NCI-H2227 (cell line): ENCODE measurements around the gene SLC41A1.
A peak's percentile ranks its signal among the peaks of the same experiment; 100 is the strongest.
"Not testable (repeated sequence)": the region's sequence is repeated elsewhere in the genome, so short reads cannot be mapped to it uniquely, and the experiment has no call there.

ENCODE experiments used
- DNase-seq: peaks from one replicate; lab custom pipeline; 2025; ENCODE audit not compliant: unreplicated experiment; lab: John Stamatoyannopoulos, UW

SLC41A1 gene

GRCh38 chr1:205823260-205823659 lies 10.3 kb upstream of the SLC41A1 start:
- DNase-seq, result not testable (repeated sequence)

GRCh38 chr1:205822397-205822796 lies 9.4 kb upstream of the SLC41A1 start:
- DNase-seq, result no peak

- DNase-seq, result no peak
Observed at GRCh38 chr1:205817988-205818387, 5.0 kb upstream of the SLC41A1 start.

GRCh38 chr1:205817364-205817763 lies 4.4 kb upstream of the SLC41A1 start:
- no peak for DNase-seq

GRCh38 chr1:205813755-205814058 lies 709 bp upstream of the SLC41A1 start:
- DNase-seq, result no peak

- DNase-seq, result peak; percentile 35
Observed at GRCh38 chr1:205812271-205812877, 624 bp downstream of the SLC41A1 start.

GRCh38 chr1:205811660-205812059 lies 1.3 kb downstream of the SLC41A1 start:
- no peak for DNase-seq

- DNase-seq, result no peak
Observed at GRCh38 chr1:205810448-205811157, 2.4 kb downstream of the SLC41A1 start.

- no peak for DNase-seq
Observed at GRCh38 chr1:205809942-205810345, 3.1 kb downstream of the SLC41A1 start.

- DNase-seq, result no peak
Observed at GRCh38 chr1:205809469-205809868, 3.5 kb downstream of the SLC41A1 start.

GRCh38 chr1:205805082-205805711 lies 7.8 kb downstream of the SLC41A1 start:
- DNase-seq, result no peak

- no peak for DNase-seq
Observed at GRCh38 chr1:205804605-205805004, 8.4 kb downstream of the SLC41A1 start.

- no peak for DNase-seq
Observed at GRCh38 chr1:205803986-205804385, 9.0 kb downstream of the SLC41A1 start.

GRCh38 chr1:205802060-205802459 lies 10.9 kb downstream of the SLC41A1 start:
- no peak for DNase-seq

- DNase-seq, result no peak
Observed at GRCh38 chr1:205800981-205801703, 11.9 kb downstream of the SLC41A1 start.

GRCh38 chr1:205800427-205800826 lies 12.6 kb downstream of the SLC41A1 start:
- DNase-seq, result no peak

GRCh38 chr1:205798577-205798976 lies 14.4 kb downstream of the SLC41A1 start:
- no peak for DNase-seq

- no peak for DNase-seq
Observed at GRCh38 chr1:205797168-205797567, 15.8 kb downstream of the SLC41A1 start.

- DNase-seq, result no peak
Observed at GRCh38 chr1:205794011-205794730, 18.8 kb downstream of the SLC41A1 start.

GRCh38 chr1:205792961-205793673 lies 19.9 kb downstream of the SLC41A1 start:
- no peak for DNase-seq

GRCh38 chr1:205792481-205792881 lies 20.5 kb downstream of the SLC41A1 start:
- DNase-seq, result no peak
